Activated T-cell treated with anti-CD3 and anti-CD28 coated beads for 24 hours (primary cell): ENCODE data around the gene CERS5.
"Not testable (repeated sequence)": the region's sequence is repeated elsewhere in the genome, so short reads cannot be mapped to it uniquely, and the experiment has no call there.

Source experiments
- DNase-seq: peaks from one replicate; pipeline ENCODE4 v3.0.0-alpha.2; 2020; ENCODE audit warnings: low read depth

Gene CERS5

GRCh38 chr12:50102646-50103309, 64.4 kb downstream of the CERS5 start:
- no peak for DNase-seq

- DNase-seq = no peak
These were observed 65.0 kb downstream of the CERS5 start for GRCh38 chr12:50102131-50102531.

- no peak for DNase-seq
These were observed 65.5 kb downstream of the CERS5 start for GRCh38 chr12:50101663-50102062.

- no peak for DNase-seq
These were observed 66.6 kb downstream of the CERS5 start for GRCh38 chr12:50100561-50100960.

- DNase-seq = no peak
These were observed 67.7 kb downstream of the CERS5 start for GRCh38 chr12:50099302-50100008.

GRCh38 chr12:50097952-50098351, 69.2 kb downstream of the CERS5 start:
- DNase-seq = no peak

GRCh38 chr12:50090391-50090790, 76.8 kb downstream of the CERS5 start:
- no peak for DNase-seq

GRCh38 chr12:50089730-50090129, 77.4 kb downstream of the CERS5 start:
- no peak for DNase-seq

GRCh38 chr12:50088577-50089335, 78.4 kb downstream of the CERS5 start:
- DNase-seq = peak; percentile 56

GRCh38 chr12:50087995-50088394, 79.2 kb downstream of the CERS5 start:
- no peak for DNase-seq

GRCh38 chr12:50087151-50087550, 80.0 kb downstream of the CERS5 start:
- no peak for DNase-seq

GRCh38 chr12:50086148-50086547, 81.0 kb downstream of the CERS5 start:
- DNase-seq = no peak

- no peak for DNase-seq
These were observed 81.5 kb downstream of the CERS5 start for GRCh38 chr12:50085615-50086072.

GRCh38 chr12:50084775-50085614, 82.2 kb downstream of the CERS5 start, which contains the start of gene SMARCD1:
TSS of gene SMARCD1 (plus strand) at chr12:50085342. CDS start at chr12:50085370, 28 bp downstream.
- peak; percentile 84 for DNase-seq

GRCh38 chr12:50084409-50084774, 82.8 kb downstream of the CERS5 start:
- DNase-seq = not testable (repeated sequence)

GRCh38 chr12:50083301-50083700, 83.9 kb downstream of the CERS5 start:
- no peak for DNase-seq

GRCh38 chr12:50082644-50083043, 84.5 kb downstream of the CERS5 start:
- no peak for DNase-seq

- no peak for DNase-seq
These were observed 85.9 kb downstream of the CERS5 start for GRCh38 chr12:50081096-50081808.

GRCh38 chr12:50079771-50080170, 87.4 kb downstream of the CERS5 start:
- DNase-seq = no peak
